Calu3 (cell line): ENCODE measurements around the gene LIPC. TPM values are rescaled to one million over a fixed set of nuclear protein-coding genes. Genes with fewer than 3 reads are reported as not detected.

Experiments used
- BruUV-seq: library from RNA; stranded (reverse); fragments of 400-500 nt; replicated peaks from 2 replicates; lab custom pipeline; 2021; lab: Mats Ljungman, UMichigan
- CTCF ChIA-PET: fragments of 300-600 bp; sonication (Branson Sonifier 250); formaldehyde crosslinking; loops from one replicate; lab custom pipeline; 2022; ENCODE audit warnings: antibody characterized with exemption; lab: Charles Lee
- DNase-seq: peaks from one replicate; pipeline ENCODE4 v3.0.0; 2022
- H3K27ac Mint-ChIP-seq: one replicate; pipeline ENCODE4 v1.8.0; 2022; ENCODE audit warnings: mixed read lengths; ENCODE audit not compliant: unreplicated experiment
- H3K27me3 Mint-ChIP-seq: one replicate; pipeline ENCODE4 v1.8.0; 2022; ENCODE audit warnings: mixed read lengths; ENCODE audit not compliant: unreplicated experiment
- H3K36me3 Mint-ChIP-seq: one replicate; pipeline ENCODE4 v1.8.0; 2022; ENCODE audit warnings: mild to moderate bottlenecking, moderate library complexity, mixed read lengths; ENCODE audit not compliant: insufficient read depth, unreplicated experiment
- H3K4me1 Mint-ChIP-seq: one replicate; pipeline ENCODE4 v1.8.0; 2022; ENCODE audit warnings: mild to moderate bottlenecking, low read depth, mixed read lengths; ENCODE audit not compliant: unreplicated experiment
- H3K4me3 Mint-ChIP-seq: one replicate; pipeline ENCODE4 v1.8.0; 2022; ENCODE audit warnings: mild to moderate bottlenecking, low read depth, moderate library complexity, mixed read lengths; ENCODE audit not compliant: unreplicated experiment
- H3K9me3 Mint-ChIP-seq: one replicate; pipeline ENCODE4 v1.8.0; 2022; ENCODE audit warnings: low read depth, mixed read lengths; ENCODE audit not compliant: unreplicated experiment
- intact Hi-C: fragments of 100-400 bp; cut with micrococcal nuclease; formaldehyde crosslinking; loops from one replicate; pipeline ENCODE4 v1.10.0; 2022; ENCODE audit not compliant: unreplicated experiment
- total RNA-seq: library from RNA; stranded (reverse); gene quantifications from 2 replicates; pipeline ENCODE4 v1.2.3, GENCODE V29; 2022
- TF ChIP-seq, protein P1 (sequence below): fragments of 200-600 bp; IDR thresholded peaks from one replicate; pipeline ENCODE4 v1.8.0; 2022; ENCODE audit warnings: antibody characterized with exemption; ENCODE audit not compliant: unreplicated experiment

LIPC gene
- total RNA-seq, 1 experiment from 2014 or later, result not detected

DNA sequence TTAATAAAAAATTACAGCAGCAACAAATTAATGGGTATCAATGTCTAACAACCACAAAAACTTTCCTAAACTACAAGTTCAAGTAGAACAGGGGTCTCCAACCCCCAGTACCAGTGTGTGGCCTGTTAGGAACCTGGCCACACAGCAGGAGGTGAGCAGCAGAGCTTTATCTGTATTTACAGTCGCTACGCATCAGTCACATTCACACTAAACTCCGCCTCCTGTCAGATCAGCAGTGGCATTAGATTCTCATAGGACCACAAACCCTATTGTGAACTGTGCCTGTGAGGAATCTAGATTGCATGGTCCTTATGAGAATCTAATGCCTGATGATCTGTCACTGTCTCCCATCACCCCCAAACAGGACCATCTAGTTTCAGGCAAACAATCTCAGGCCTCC is 18.5 kb upstream of the LIPC start:
- BruUV-seq, result no TSS peak
- Mint-ChIP-seq H3K27me3 (no peaks in the 10 kb centered on the region), H3K27ac (no peak overlapping the region), H3K4me1 (no peaks in the 10 kb centered on the region), H3K9me3 (no peaks in the 10 kb centered on the region), H3K36me3 (no peaks in the 10 kb centered on the region), H3K4me3 (no peak overlapping the region)
- CTCF ChIA-PET, result no interaction called here
- TF ChIP-seq, protein P1, sequence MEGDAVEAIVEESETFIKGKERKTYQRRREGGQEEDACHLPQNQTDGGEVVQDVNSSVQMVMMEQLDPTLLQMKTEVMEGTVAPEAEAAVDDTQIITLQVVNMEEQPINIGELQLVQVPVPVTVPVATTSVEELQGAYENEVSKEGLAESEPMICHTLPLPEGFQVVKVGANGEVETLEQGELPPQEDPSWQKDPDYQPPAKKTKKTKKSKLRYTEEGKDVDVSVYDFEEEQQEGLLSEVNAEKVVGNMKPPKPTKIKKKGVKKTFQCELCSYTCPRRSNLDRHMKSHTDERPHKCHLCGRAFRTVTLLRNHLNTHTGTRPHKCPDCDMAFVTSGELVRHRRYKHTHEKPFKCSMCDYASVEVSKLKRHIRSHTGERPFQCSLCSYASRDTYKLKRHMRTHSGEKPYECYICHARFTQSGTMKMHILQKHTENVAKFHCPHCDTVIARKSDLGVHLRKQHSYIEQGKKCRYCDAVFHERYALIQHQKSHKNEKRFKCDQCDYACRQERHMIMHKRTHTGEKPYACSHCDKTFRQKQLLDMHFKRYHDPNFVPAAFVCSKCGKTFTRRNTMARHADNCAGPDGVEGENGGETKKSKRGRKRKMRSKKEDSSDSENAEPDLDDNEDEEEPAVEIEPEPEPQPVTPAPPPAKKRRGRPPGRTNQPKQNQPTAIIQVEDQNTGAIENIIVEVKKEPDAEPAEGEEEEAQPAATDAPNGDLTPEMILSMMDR, result no peak
- DNase-seq, result no peak
- intact Hi-C loops, result no loop called here

DNA sequence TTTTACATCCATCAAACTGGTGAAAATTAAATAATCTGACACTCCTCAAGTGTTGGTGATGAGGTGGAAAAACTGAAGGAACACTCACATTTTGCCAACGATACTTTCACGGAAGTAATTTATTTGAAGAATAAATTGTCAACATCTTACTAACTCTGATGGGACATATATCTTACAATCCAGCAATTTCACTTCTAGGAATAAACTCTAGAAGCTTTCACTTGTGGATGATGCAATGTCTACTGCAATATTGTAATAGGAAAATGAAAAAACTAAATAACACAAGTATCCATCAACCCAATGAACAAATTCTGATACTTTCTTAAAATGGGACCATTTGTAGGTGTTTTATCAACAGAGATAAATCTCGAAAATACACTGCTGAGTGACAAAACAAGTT is 16.2 kb upstream of the LIPC start:
- H3K4me3 Mint-ChIP-seq, result no peak overlapping the region
- no peak for DNase-seq
- BruUV-seq, result no TSS peak
- CTCF ChIA-PET, result interaction anchor here (0.7 kb wide), 2 partner anchors 56 to 476 kb away, joined by 4 to 7 read pairs; no protein-coding TSS in a partner anchor
- H3K4me1 Mint-ChIP-seq, result peaks cover 12% of the 10 kb centered on the region
- no peak overlapping the region for H3K27ac Mint-ChIP-seq
- no peaks in the 10 kb centered on the region for H3K36me3 Mint-ChIP-seq
- no peaks in the 10 kb centered on the region for H3K27me3 Mint-ChIP-seq
- intact Hi-C loops, result no loop called here
- TF ChIP-seq, protein P1, result no peak
- no peaks in the 10 kb centered on the region for H3K9me3 Mint-ChIP-seq

DNA sequence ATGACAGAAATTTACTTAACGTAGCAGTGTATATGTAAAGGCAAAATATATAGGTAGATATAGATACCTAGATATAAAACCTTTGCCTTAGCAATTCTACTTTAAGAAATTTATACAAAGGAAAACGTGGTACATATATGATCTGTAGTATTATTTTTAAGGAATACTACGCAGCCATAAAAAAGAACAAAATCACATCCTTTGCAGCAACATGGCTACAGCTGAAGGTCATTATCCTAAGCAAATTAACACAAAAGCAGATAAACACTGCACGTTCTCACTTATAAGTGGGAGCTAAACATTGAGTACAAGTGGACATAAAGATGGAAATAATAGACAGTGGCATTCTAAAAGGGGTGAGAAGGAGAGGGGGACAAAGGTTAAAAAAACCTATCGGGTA is 14.8 kb upstream of the LIPC start:
- intact Hi-C loops, result no loop called here
- no peaks in the 10 kb centered on the region for H3K36me3 Mint-ChIP-seq
- CTCF ChIA-PET, result no interaction called here
- TF ChIP-seq, protein P1, result no peak
- H3K27ac Mint-ChIP-seq, result no peak overlapping the region
- peaks cover 23% of the 10 kb centered on the region for H3K4me1 Mint-ChIP-seq
- H3K27me3 Mint-ChIP-seq, result no peaks in the 10 kb centered on the region
- BruUV-seq, result no TSS peak
- H3K9me3 Mint-ChIP-seq, result no peaks in the 10 kb centered on the region
- H3K4me3 Mint-ChIP-seq, result no peak overlapping the region
- DNase-seq, result no peak

DNA sequence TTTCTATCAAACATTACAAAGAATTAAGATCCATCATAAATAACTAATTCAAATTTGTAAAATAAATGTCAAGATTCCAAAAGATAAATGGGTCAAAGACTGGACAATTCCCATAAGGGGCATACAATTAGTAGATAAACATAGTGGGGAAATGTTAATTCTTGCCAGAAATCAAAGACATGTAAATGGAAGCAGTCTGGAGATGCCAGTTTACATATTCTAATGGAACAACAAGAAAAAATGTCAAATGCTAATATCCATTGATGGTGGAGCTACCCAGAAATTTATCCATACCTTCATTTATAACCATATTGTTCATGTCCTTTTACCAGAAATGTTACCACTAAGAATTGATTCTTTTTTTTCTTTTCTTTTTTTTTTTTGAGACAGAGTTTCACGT is 13.7 kb upstream of the LIPC start:
- intact Hi-C loops, result no loop called here
- Mint-ChIP-seq H3K36me3 (no peaks in the 10 kb centered on the region), H3K4me1 (peaks cover 30% of the 10 kb centered on the region), H3K9me3 (no peaks in the 10 kb centered on the region), H3K4me3 (no peak overlapping the region), H3K27me3 (no peaks in the 10 kb centered on the region), H3K27ac (no peak overlapping the region)
- no TSS peak for BruUV-seq
- CTCF ChIA-PET, result interaction anchor here (0.5 kb wide), 1 partner anchor 751 kb away, joined by 3 read pairs; no protein-coding TSS in a partner anchor
- no peak for DNase-seq
- TF ChIP-seq, protein P1, result no peak
